Esophagus muscularis mucosa (tissue), 4 donors: ENCODE results near the gene DNAH3. TPM values are rescaled to one million over a fixed set of nuclear protein-coding genes. Genes with fewer than 3 reads are reported as not detected.

ENCODE experiments used
- DNase-seq: peaks from one replicate; pipeline ENCODE4 v3.0.0-alpha.2; 2017; ENCODE audit errors: extremely low spot score
- H3K27ac ChIP-seq, 4 donors: fragments of 200-600 bp; sonication (generic); replicated peaks in 1 of 4; 1 replicate in 3 of 4; 2 replicates in 1 of 4; pipeline ENCODE4 v1.5.1; 2016 to 2019; ENCODE audit warnings: mild to moderate bottlenecking in 1 of 4
- H3K27me3 ChIP-seq, 4 donors: fragments of 200-600 bp; sonication (generic); one replicate each; pipeline versions ENCODE4 v1.5.1 to v1.6.0; 2016 to 2019
- H3K36me3 ChIP-seq, 4 donors: fragments of 200-600 bp; sonication (generic); one replicate each; pipeline ENCODE4 v1.5.1; 2016 to 2019
- H3K4me1 ChIP-seq, 4 donors: fragments of 200-600 bp; sonication (generic); one replicate each; pipeline ENCODE4 v1.5.1; 2016 to 2019
- H3K4me3 ChIP-seq, 4 donors: fragments of 200-600 bp; sonication (generic); 1 replicate in 2 of 4; 2 replicates in 2 of 4; pipeline ENCODE4 v1.5.1; 2016 to 2019; ENCODE audit warnings: mild to moderate bottlenecking in 4 of 4, moderate library complexity in 1 of 4
- H3K9me3 ChIP-seq, 4 donors: fragments of 200-600 bp; sonication (generic); 1 replicate in 3 of 4; 2 replicates in 1 of 4; pipeline ENCODE4 v1.5.1; 2016 to 2019
- CTCF ChIP-seq, 3 experiments: fragments of 200-600 bp in 2 of 3; fragments of 450-650 bp in 1 of 3; sonication (generic) in 2 of 3; IDR thresholded peaks; one replicate each; pipeline ENCODE4 v1.5.1; 2017 to 2019; ENCODE audit warnings: antibody characterized with exemption in 3 of 3, mild to moderate bottlenecking in 2 of 3, moderate library complexity in 1 of 3
- EP300 ChIP-seq: sonication (generic); formaldehyde crosslinking; IDR thresholded peaks from one replicate; pipeline ENCODE4 v1.6.1; 2017; ENCODE audit warnings: antibody characterized with exemption
- POLR2A ChIP-seq: fragments of 450-650 bp; IDR thresholded peaks from one replicate; pipeline ENCODE4 v1.6.1; 2017; ENCODE audit warnings: antibody characterized with exemption, moderate library complexity, mild to moderate bottlenecking, low read depth
- POLR2AphosphoS5 ChIP-seq, 2 donors: sonication (generic); formaldehyde crosslinking; IDR thresholded peaks; one replicate each; pipeline ENCODE4 v1.6.1; 2017; ENCODE audit warnings: antibody characterized with exemption in 2 of 2
- WGBS: methylation state at CpG from one replicate; pipeline ENCODE4 v1.1.5; 2018; 5-methylcytosine and 5-hydroxymethylcytosine counted together
- intact Hi-C: fragments of 100-400 bp; cut with DNase I; formaldehyde crosslinking; loops from one replicate; pipeline ENCODE4 v1.15.1; 2023
- total RNA-seq, 4 donors: library from RNA; depleted of rRNA; stranded (reverse); fragments of >200 nt; gene quantifications; one replicate each; pipeline versions ENCODE4 v1.1.0 to v1.2.1, GENCODE V29; 2016

Gene DNAH3
- total RNA-seq, 4 donors from 2014 or later, result under 0.01 to 0.13 TPM; not detected in 2

- Histone ChIP-seq H3K9me3 (no peaks in the 10 kb centered on the region), H3K4me3 (no peak overlapping the region), H3K4me1 (peaks cover 0 to 4% (median 0%) of the 10 kb centered on the region in 4 donors), H3K27me3 (no peaks in the 10 kb centered on the region), H3K27ac (no peak overlapping the region), H3K36me3 (no peaks in the 10 kb centered on the region)
- no peak for DNase-seq
- TF ChIP-seq CTCF (IDR thresholded peaks at IDR 0.05), result no peak
- no peak for TF ChIP-seq POLR2A
- no peak for TF ChIP-seq EP300
- WGBS, result 57% methylated on average over 8 of the region's 8 CpGs
- intact Hi-C loops, result loop anchor here (5.0 kb wide), 1 partner anchor 279 kb away; no protein-coding TSS in a partner anchor
These were observed 69.3 kb downstream of the DNAH3 start for GRCh38 chr16:21081329-21081728.

GRCh38 chr16:21078563-21078962 is 72.1 kb downstream of the DNAH3 start:
- intact Hi-C loops, result loop anchor here (10.0 kb wide), 1 partner anchor 144 kb away; no protein-coding TSS in a partner anchor
- H3K36me3 ChIP-seq, result no peaks in the 10 kb centered on the region
- H3K4me1 ChIP-seq, result peaks cover 0 to 1% (median 0%) of the 10 kb centered on the region in 4 donors
- H3K27me3 ChIP-seq, result no peaks in the 10 kb centered on the region
- H3K4me3 ChIP-seq, result no peak overlapping the region
- no peak for DNase-seq
- no peak overlapping the region for H3K27ac ChIP-seq
- no peaks in the 10 kb centered on the region for H3K9me3 ChIP-seq
- TF ChIP-seq CTCF (IDR thresholded peaks at IDR 0.05) (no peak), POLR2AphosphoS5 (IDR thresholded peaks at IDR 0.05) (no peak), POLR2A (no peak), EP300 (no peak)

- H3K4me3 ChIP-seq, result no peak overlapping the region
- H3K36me3 ChIP-seq, result no peaks in the 10 kb centered on the region
- intact Hi-C loops, result loop anchor here (10.0 kb wide), 1 partner anchor 142 kb away; no protein-coding TSS in a partner anchor
- WGBS, result 70% methylated on average over 3 of the region's 3 CpGs
- TF ChIP-seq POLR2A, result no peak
- TF ChIP-seq CTCF (IDR thresholded peaks at IDR 0.05), result no peak
- TF ChIP-seq EP300, result no peak
- TF ChIP-seq POLR2AphosphoS5 (IDR thresholded peaks at IDR 0.05), result no peak
- H3K9me3 ChIP-seq, result no peaks in the 10 kb centered on the region
- H3K27me3 ChIP-seq, result no peaks in the 10 kb centered on the region
- no peak for DNase-seq
- no peaks in the 10 kb centered on the region for H3K4me1 ChIP-seq
- no peak overlapping the region for H3K27ac ChIP-seq
These were observed 74.3 kb downstream of the DNAH3 start for GRCh38 chr16:21076186-21076883.

- 84% methylated on average over 7 of the region's 7 CpGs for WGBS
- H3K4me3 ChIP-seq, result no peak overlapping the region
- no peak for TF ChIP-seq POLR2AphosphoS5 (IDR thresholded peaks at IDR 0.05)
- TF ChIP-seq CTCF (IDR thresholded peaks at IDR 0.05), result no peak
- TF ChIP-seq POLR2A, result no peak
- intact Hi-C loops, result loop anchor here (10.0 kb wide), 1 partner anchor 140 kb away; no protein-coding TSS in a partner anchor
- no peak for DNase-seq
- no peaks in the 10 kb centered on the region for H3K27me3 ChIP-seq
- H3K4me1 ChIP-seq, result no peaks in the 10 kb centered on the region
- H3K27ac ChIP-seq, result no peak overlapping the region
- no peaks in the 10 kb centered on the region for H3K36me3 ChIP-seq
- H3K9me3 ChIP-seq, result no peaks in the 10 kb centered on the region
These were observed 75.4 kb downstream of the DNAH3 start for GRCh38 chr16:21075252-21075651.

- H3K27ac ChIP-seq, result no peak overlapping the region
- intact Hi-C loops, result loop anchor here (10.0 kb wide), 1 partner anchor 138 kb away; no protein-coding TSS in a partner anchor
These were observed 77.7 kb downstream of the DNAH3 start for GRCh38 chr16:21072976-21073375.

More at GRCh38 chr16:21072976-21073375, 77.7 kb downstream of the DNAH3 start:
- no peak overlapping the region for H3K4me3 ChIP-seq
- 100% methylated on average over 1 of the region's 1 CpG for WGBS
- no peak for DNase-seq
- no peaks in the 10 kb centered on the region for H3K9me3 ChIP-seq
- H3K4me1 ChIP-seq, result no peaks in the 10 kb centered on the region
- H3K36me3 ChIP-seq, result no peaks in the 10 kb centered on the region
- no peaks in the 10 kb centered on the region for H3K27me3 ChIP-seq
- TF ChIP-seq CTCF (IDR thresholded peaks at IDR 0.05) (no peak), EP300 (no peak), POLR2AphosphoS5 (IDR thresholded peaks at IDR 0.05) (no peak), POLR2A (no peak)
